HEK293 (cell line): ENCODE results near the gene ARHGEF28.

Source experiments
- CTCF ChIA-PET: fragments of 350-600 bp; formaldehyde crosslinking; extraction: SDS; loops from one replicate; lab custom pipeline; 2021; ENCODE audit warnings: antibody characterized with exemption; lab: Yijun Ruan, JAX
- POLR2A ChIA-PET: fragments of 300-600 bp; formaldehyde crosslinking; extraction: SDS; loops from one replicate; lab custom pipeline; 2020; ENCODE audit warnings: antibody characterized with exemption, inconsistent platforms; lab: Yijun Ruan, JAX
- H3K27ac ChIP-seq: fragments of 200-500 bp; sonication (Bioruptor generic); 2 replicates; pipeline ENCODE4 v1.5.1; 2014; ENCODE audit warnings: low read depth, low read length, control low read depth, inconsistent platforms; ENCODE audit errors: extremely low read depth
- H3K36me3 ChIP-seq, 2 experiments: fragments of 200-500 bp in 1 of 2; sonication (Bioruptor generic) in 1 of 2; 1 replicate in 1 of 2; 2 replicates in 1 of 2; pipeline ENCODE4 v1.5.1; 2014 to 2017; ENCODE audit warnings: inconsistent platforms in 2 of 2, low read length in 2 of 2; ENCODE audit not compliant: control insufficient read depth in 2 of 2, insufficient read depth in 1 of 2
- H3K4me1 ChIP-seq: fragments of 200-500 bp; sonication (Bioruptor generic); 2 replicates; pipeline ENCODE4 v1.5.1; 2014; ENCODE audit warnings: mild to moderate bottlenecking, low read length, inconsistent platforms; ENCODE audit not compliant: control insufficient read depth, insufficient read depth
- H3K4me3 ChIP-seq: 2 replicates; pipeline ENCODE4 v1.5.1; 2011; ENCODE audit warnings: low read depth, mild to moderate bottlenecking, control low read depth, low read length, moderate library complexity
- H3K9me3 ChIP-seq: fragments of 200-500 bp; sonication (Bioruptor generic); 2 replicates; pipeline ENCODE4 v1.5.1; 2014; ENCODE audit warnings: low read depth, low read length, inconsistent platforms; ENCODE audit not compliant: control insufficient read depth, insufficient read depth
- HOXD13 ChIP-seq: sonication (generic); formaldehyde crosslinking; IDR thresholded peaks from 2 replicates; pipeline ENCODE4 v1.8.0; 2022; ENCODE audit warnings: missing genetic modification reagents, borderline replicate concordance
- IKZF3 ChIP-seq: fragments of 450-650 bp; IDR thresholded peaks from 2 replicates; pipeline ENCODE4 v1.5.0; 2018; ENCODE audit warnings: missing biosample characterization, mild to moderate bottlenecking, missing genetic modification characterization, moderate library complexity
- SP3 ChIP-seq: fragments of 450-650 bp; formaldehyde crosslinking; IDR thresholded peaks from 2 replicates; pipeline ENCODE4 v1.5.1; 2016; ENCODE audit warnings: missing biosample characterization, missing genetic modification characterization
- ZBTB6 ChIP-seq: fragments of 450-650 bp; formaldehyde crosslinking; IDR thresholded peaks from 2 replicates; pipeline ENCODE4 v1.5.1; 2017; ENCODE audit warnings: missing biosample characterization, missing genetic modification characterization
- ZNF121 ChIP-seq: fragments of 450-650 bp; formaldehyde crosslinking; IDR thresholded peaks from 2 replicates; pipeline ENCODE4 v1.5.1; 2016; ENCODE audit warnings: missing biosample characterization, missing genetic modification characterization
- ZNF133 ChIP-seq: fragments of 450-650 bp; formaldehyde crosslinking; IDR thresholded peaks from 2 replicates; pipeline ENCODE4 v1.5.1; 2016; ENCODE audit warnings: missing biosample characterization, missing genetic modification characterization
- ZNF23 ChIP-seq: fragments of 450-650 bp; formaldehyde crosslinking; IDR thresholded peaks from 2 replicates; pipeline ENCODE4 v1.5.1; 2016; ENCODE audit warnings: missing biosample characterization, missing genetic modification characterization, borderline replicate concordance
- ZNF324 ChIP-seq: fragments of 450-650 bp; formaldehyde crosslinking; IDR thresholded peaks from 2 replicates; pipeline ENCODE4 v1.5.1; 2016; ENCODE audit warnings: missing biosample characterization, missing genetic modification characterization
- ZNF391 ChIP-seq: fragments of 450-650 bp; formaldehyde crosslinking; IDR thresholded peaks from 2 replicates; pipeline ENCODE4 v1.5.1; 2016; ENCODE audit warnings: low read depth, missing biosample characterization, missing genetic modification characterization, borderline replicate concordance
- ZNF48 ChIP-seq: fragments of 450-650 bp; formaldehyde crosslinking; IDR thresholded peaks from 2 replicates; pipeline ENCODE4 v1.5.1; 2016; ENCODE audit warnings: missing biosample characterization, missing genetic modification characterization
- ZNF571 ChIP-seq: fragments of 450-650 bp; formaldehyde crosslinking; IDR thresholded peaks from 2 replicates; pipeline ENCODE4 v1.5.0; 2017; ENCODE audit warnings: missing biosample characterization, missing genetic modification characterization
- ZNF596 ChIP-seq: fragments of 450-650 bp; IDR thresholded peaks from 2 replicates; pipeline ENCODE4 v1.5.0; 2018; ENCODE audit warnings: missing biosample characterization, mild to moderate bottlenecking, missing genetic modification characterization, moderate library complexity
- ZNF623 ChIP-seq: fragments of 450-650 bp; formaldehyde crosslinking; IDR thresholded peaks from 2 replicates; pipeline ENCODE4 v1.5.1; 2016; ENCODE audit warnings: missing biosample characterization, missing genetic modification characterization
- ZNF843 ChIP-seq: fragments of 450-650 bp; formaldehyde crosslinking; IDR thresholded peaks from 2 replicates; pipeline ENCODE4 v1.5.1; 2016; ENCODE audit warnings: missing biosample characterization, missing genetic modification characterization
- ZSCAN30 ChIP-seq: fragments of 450-650 bp; IDR thresholded peaks from 2 replicates; pipeline ENCODE4 v1.5.1; 2018; ENCODE audit warnings: missing biosample characterization, mild to moderate bottlenecking, missing genetic modification characterization, moderate library complexity
- TF ChIP-seq, protein P1 (sequence below): fragments of 450-650 bp; formaldehyde crosslinking; IDR thresholded peaks from 2 replicates; pipeline ENCODE4 v1.5.1; 2016; ENCODE audit warnings: missing biosample characterization, missing genetic modification characterization
- TF ChIP-seq, protein P2 (sequence below): fragments of 450-650 bp; formaldehyde crosslinking; IDR thresholded peaks from 2 replicates; pipeline ENCODE4 v1.5.1; 2016; ENCODE audit warnings: missing biosample characterization, missing genetic modification characterization, low read depth
- TF ChIP-seq, protein P3 (sequence below): fragments of 450-650 bp; formaldehyde crosslinking; IDR thresholded peaks from 2 replicates; pipeline ENCODE4 v1.5.1; 2017; ENCODE audit warnings: missing biosample characterization, missing genetic modification characterization
- TF ChIP-seq, protein P4 (sequence below): fragments of 450-650 bp; formaldehyde crosslinking; IDR thresholded peaks from 2 replicates; pipeline ENCODE4 v1.5.1; 2016; ENCODE audit warnings: missing biosample characterization, missing genetic modification characterization

The ARHGEF28 gene

GRCh38 chr5:73764586-73764985, 138.6 kb downstream of the ARHGEF28 start (continued):
- TF ChIP-seq, protein P1, sequence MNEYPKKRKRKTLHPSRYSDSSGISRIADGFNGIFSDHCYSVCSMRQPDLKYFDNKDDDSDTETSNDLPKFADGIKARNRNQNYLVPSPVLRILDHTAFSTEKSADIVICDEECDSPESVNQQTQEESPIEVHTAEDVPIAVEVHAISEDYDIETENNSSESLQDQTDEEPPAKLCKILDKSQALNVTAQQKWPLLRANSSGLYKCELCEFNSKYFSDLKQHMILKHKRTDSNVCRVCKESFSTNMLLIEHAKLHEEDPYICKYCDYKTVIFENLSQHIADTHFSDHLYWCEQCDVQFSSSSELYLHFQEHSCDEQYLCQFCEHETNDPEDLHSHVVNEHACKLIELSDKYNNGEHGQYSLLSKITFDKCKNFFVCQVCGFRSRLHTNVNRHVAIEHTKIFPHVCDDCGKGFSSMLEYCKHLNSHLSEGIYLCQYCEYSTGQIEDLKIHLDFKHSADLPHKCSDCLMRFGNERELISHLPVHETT (tag by site-specific recombination) = no peak
- TF ChIP-seq IKZF3 (tag by site-specific recombination) = no peak

DNA sequence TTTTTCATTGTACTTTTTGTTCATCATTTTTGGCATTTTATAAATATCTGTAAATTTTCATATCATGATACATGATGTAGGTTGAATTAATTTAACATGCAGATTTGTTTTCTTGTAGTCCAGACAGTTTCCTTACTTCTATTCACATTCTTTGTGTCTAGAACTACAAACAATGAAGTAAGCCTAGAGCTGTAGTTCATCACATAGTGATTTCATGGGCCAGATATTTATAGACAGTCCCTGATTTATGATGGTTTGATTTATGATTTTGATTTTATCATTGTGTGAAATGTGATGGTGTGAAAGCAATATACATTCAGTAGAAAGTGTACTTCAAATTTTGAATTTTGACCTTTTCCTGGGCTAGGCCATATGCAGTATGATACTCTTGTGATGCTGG, 139.0 kb downstream of the ARHGEF28 start:
- TF ChIP-seq ZNF48 (tag by site-specific recombination) (no peak), HOXD13 (CRISPR knock-in tag) (no peak), ZNF843 (tag by site-specific recombination) (no peak), ZNF623 (tag by site-specific recombination) (no peak), ZNF121 (tag by site-specific recombination) (no peak), ZBTB6 (no peak), ZSCAN30 (tag by site-specific recombination) (no peak), ZNF133 (no peak), SP3 (no peak), ZNF391 (tag by site-specific recombination) (no peak), ZNF23 (tag by site-specific recombination) (no peak), ZNF324 (tag by site-specific recombination) (no peak), ZNF571 (tag by site-specific recombination) (no peak), ZNF596 (tag by site-specific recombination) (no peak)
- TF ChIP-seq, protein P2, sequence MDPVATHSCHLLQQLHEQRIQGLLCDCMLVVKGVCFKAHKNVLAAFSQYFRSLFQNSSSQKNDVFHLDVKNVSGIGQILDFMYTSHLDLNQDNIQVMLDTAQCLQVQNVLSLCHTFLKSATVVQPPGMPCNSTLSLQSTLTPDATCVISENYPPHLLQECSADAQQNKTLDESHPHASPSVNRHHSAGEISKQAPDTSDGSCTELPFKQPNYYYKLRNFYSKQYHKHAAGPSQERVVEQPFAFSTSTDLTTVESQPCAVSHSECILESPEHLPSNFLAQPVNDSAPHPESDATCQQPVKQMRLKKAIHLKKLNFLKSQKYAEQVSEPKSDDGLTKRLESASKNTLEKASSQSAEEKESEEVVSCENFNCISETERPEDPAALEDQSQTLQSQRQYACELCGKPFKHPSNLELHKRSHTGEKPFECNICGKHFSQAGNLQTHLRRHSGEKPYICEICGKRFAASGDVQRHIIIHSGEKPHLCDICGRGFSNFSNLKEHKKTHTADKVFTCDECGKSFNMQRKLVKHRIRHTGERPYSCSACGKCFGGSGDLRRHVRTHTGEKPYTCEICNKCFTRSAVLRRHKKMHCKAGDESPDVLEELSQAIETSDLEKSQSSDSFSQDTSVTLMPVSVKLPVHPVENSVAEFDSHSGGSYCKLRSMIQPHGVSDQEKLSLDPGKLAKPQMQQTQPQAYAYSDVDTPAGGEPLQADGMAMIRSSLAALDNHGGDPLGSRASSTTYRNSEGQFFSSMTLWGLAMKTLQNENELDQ (tag by site-specific recombination) = no peak
- TF ChIP-seq, protein P3, sequence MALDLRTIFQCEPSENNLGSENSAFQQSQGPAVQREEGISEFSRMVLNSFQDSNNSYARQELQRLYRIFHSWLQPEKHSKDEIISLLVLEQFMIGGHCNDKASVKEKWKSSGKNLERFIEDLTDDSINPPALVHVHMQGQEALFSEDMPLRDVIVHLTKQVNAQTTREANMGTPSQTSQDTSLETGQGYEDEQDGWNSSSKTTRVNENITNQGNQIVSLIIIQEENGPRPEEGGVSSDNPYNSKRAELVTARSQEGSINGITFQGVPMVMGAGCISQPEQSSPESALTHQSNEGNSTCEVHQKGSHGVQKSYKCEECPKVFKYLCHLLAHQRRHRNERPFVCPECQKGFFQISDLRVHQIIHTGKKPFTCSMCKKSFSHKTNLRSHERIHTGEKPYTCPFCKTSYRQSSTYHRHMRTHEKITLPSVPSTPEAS (tag by site-specific recombination) = no peak
- TF ChIP-seq, protein P4, sequence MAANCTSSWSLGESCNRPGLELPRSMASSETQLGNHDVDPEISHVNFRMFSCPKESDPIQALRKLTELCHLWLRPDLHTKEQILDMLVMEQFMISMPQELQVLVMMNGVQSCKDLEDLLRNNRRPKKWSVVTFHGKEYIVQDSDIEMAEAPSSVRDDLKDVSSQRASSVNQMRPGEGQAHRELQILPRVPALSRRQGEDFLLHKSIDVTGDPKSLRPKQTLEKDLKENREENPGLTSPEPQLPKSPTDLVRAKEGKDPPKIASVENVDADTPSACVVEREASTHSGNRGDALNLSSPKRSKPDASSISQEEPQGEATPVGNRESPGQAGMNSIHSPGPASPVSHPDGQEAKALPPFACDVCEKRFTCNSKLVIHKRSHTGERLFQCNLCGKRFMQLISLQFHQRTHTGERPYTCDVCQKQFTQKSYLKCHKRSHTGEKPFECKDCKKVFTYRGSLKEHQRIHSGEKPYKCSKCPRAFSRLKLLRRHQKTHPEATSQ = no peak
- TF ChIP-seq, all 188 proteins: peak for 0
- H3K36me3 ChIP-seq = no peaks in the 10 kb centered on the region
- POLR2A ChIA-PET = no interaction called here
- no peak overlapping the region for H3K4me3 ChIP-seq
- H3K9me3 ChIP-seq = no peaks in the 10 kb centered on the region
- no peak overlapping the region for H3K27ac ChIP-seq
- H3K4me1 ChIP-seq = peaks cover 4% of the 10 kb centered on the region
- CTCF ChIA-PET = no interaction called here
